Left cardiac atrium (tissue), 4 donors: Measurements from ENCODE around the gene MXD4. TPM values are rescaled to one million over a fixed set of nuclear protein-coding genes. Genes with fewer than 3 reads are reported as not detected.
A peak's percentile ranks its signal among the peaks of the same experiment; 100 is the strongest.
"Not testable (repeated sequence)": the region's sequence is repeated elsewhere in the genome, so short reads cannot be mapped to it uniquely, and the experiment has no call there.

ENCODE experiments used
- ATAC-seq, 2 donors: fragments of 200-7000 bp; cut with Tn5 transposase; one replicate each; pipeline ENCODE4 v1.9.1; 2020; ENCODE audit warnings: mild to moderate bottlenecking in 2 of 2, moderate library complexity in 2 of 2
- DNase-seq: peaks from one replicate; pipeline ENCODE4 v3.0.0-alpha.2; 2020
- intact Hi-C, 2 donors: fragments of 100-400 bp; cut with DNase I; formaldehyde crosslinking; loops; one replicate each; pipeline versions ENCODE4 v1.14.1 to v1.15.1; 2022 to 2023
- total RNA-seq, 2 donors: library from RNA; stranded (reverse); fragmentation: NEBNext Ultra II Directional; extraction: Animal tissue kit (Norgen Biotek cat#: 25700); gene quantifications; one replicate each; pipeline ENCODE4 v1.2.1, GENCODE V29; 2021
- donor health status: DM: no; HTN: yes; CAD: no.
- donor health status: DM: no; HTN: yes; CAD: no; lungs with severe emphysema.
- donor health status: DM: yes; HTN: yes; CAD: no.
- donor health status: Dilated cardiomyopathy.

Gene MXD4
- total RNA-seq, 2 donors from 2014 or later, result 27.7 to 46.9 TPM

GRCh38 chr4:2246384-2247127 is 15.4 kb downstream of the MXD4 start:
- ATAC-seq (no peak), DNase-seq (no peak)
- intact Hi-C loops, result loop anchor here in 1 of 2 donors (10.0 kb wide), 1 partner anchor 168 kb away; the partner anchor contains the start of genes CFAP99 and ZFYVE28

GRCh38 chr4:2245787-2246275 is 16.1 kb downstream of the MXD4 start:
- intact Hi-C loops, result loop anchor here in 1 of 2 donors (10.0 kb wide), 1 partner anchor 169 kb away; the partner anchor contains the start of genes CFAP99 and ZFYVE28

GRCh38 chr4:2245057-2245786 is 16.7 kb downstream of the MXD4 start:
- DNase-seq (no peak), ATAC-seq (no peak)
- intact Hi-C loops, result loop anchor here in 1 of 2 donors (10.0 kb wide), 1 partner anchor 170 kb away; the partner anchor contains the start of genes CFAP99 and ZFYVE28

More at GRCh38 chr4:2245787-2246275, 16.1 kb downstream of the MXD4 start:
- no peak for ATAC-seq
- DNase-seq, result no peak

- intact Hi-C loops, result loop anchor here in 1 of 2 donors (10.0 kb wide), 1 partner anchor 171 kb away; the partner anchor contains the start of genes CFAP99 and ZFYVE28
- peak; percentile 59 for DNase-seq
- peak; percentile 12 to 20 for ATAC-seq
Measured at GRCh38 chr4:2243681-2244380, 18.1 kb downstream of the MXD4 start.

DNA sequence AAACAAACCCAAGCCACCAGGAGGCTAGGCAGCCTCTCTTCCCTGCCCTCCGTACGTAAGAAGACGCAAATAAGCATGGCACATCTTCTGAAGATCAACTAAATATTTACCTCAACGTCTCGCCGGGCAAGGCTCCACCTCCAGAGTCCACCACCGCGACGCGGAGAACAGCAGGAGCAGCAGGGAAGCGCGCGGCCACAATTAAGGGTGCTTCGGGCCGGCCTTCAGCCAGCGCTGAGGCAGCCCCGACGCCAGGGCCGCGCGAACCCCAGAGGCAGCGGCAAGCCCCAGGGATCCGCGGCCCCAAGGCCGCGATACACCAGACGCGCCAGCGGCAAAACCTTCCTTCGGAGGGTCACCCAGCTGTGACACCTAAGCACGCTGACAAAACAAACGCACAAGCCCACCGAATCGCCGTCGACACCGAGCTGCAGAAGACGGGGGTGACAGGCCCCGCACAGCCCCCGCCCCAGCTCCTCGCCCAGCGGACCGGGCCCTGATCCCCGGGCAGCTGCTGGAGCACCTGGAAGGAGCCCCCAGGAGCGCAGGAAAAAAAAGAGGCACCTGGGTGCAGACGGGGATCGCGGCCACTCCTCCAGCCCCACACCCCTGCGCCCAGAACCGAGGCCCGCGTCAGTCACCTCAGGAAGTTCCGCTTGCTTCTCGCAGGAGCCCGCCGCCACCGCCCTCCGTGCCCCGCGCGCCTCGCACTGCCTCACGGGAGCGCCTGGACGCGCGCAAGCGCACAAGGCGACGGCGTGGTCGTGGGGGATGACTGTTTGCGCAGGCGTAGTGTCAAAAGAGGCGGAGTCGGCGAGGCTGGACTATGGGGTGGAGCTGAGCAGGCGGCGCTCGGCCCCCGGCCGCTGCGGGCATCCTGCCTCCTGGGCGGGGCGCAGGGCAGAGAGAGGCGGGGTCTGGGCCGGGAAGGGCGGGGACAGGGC is 20.2 kb downstream of the MXD4 start, which contains the start of the genes HAUS3 and POLN:
Gene HAUS3 (minus strand): TSS at position 712 of the 944 bp plus-strand sequence. CDS start 1,175 bp downstream, outside the sequence.
Gene POLN (minus strand): TSS at position 712 of the 944 bp plus-strand sequence. CDS start 12,890 bp downstream, outside the sequence.
- DNase-seq (peak; percentile 98), ATAC-seq (peak; percentile 99)
- intact Hi-C loops, result loop anchor here in 1 of 2 donors (10.0 kb wide), 1 partner anchor 173 kb away; the partner anchor contains the start of genes CFAP99 and ZFYVE28

- ATAC-seq (no peak), DNase-seq (no peak)
- intact Hi-C loops, result loop anchor here in 1 of 2 donors (10.0 kb wide), 1 partner anchor 174 kb away; the partner anchor contains the start of genes CFAP99 and ZFYVE28
Measured at GRCh38 chr4:2241003-2241402, 20.9 kb downstream of the MXD4 start.

DNA sequence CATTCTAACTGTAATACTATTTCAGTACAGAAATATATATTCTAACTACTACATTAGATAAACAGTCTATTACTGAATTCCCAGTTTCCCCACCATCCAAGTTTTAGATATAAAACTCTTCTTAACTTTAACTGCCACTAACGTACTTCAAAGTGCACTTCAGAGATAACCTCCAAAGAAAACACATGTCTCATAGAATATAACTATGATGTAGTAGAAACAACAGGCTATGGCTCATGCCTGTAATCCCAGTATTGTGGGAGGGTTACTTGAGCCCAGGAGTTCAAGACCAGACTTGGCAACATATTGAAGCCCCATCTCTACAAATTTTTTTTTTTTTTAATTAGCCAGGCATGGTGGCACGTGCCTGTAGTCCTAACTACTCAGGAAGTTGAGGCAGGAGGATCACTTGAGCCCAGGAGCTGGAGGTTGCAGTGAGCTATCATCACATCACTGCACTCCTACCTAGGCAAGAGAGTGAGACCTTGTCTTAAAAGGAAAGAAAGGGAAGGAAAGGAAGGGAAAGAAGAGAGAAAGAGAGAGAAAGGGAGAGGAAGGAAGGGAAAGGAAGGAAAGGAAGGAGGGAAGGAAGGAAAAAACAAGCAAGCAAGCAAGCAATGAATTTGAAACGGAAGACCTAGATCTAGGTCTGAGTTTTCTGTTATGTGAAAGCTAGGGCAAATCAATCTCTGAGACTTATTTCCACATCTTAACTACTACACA is 24.8 kb downstream of the MXD4 start:
- DNase-seq, result no peak
- intact Hi-C loops, result no loop called here
- ATAC-seq, result no peak

DNA sequence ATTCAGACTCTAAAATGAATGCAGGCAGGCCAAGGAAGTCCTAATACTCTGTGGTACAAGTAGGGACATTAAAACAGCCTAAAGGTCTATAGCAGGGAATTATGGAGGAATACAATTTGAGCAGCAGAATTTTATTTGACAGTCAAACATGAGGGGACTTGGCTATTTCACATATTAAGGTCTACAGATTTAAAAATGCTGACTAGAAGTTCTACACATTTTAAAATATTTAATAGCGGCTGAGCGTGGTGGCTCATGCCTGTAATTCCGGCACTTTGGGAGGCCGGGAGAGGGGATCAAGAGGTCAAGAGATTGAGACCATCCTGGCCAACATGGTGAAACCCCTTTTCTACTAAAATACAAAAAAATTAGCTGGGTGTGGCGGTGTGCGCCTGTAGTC is 30.8 kb downstream of the MXD4 start:
- DNase-seq (no peak), ATAC-seq (no peak)
- intact Hi-C loops, result no loop called here

DNA sequence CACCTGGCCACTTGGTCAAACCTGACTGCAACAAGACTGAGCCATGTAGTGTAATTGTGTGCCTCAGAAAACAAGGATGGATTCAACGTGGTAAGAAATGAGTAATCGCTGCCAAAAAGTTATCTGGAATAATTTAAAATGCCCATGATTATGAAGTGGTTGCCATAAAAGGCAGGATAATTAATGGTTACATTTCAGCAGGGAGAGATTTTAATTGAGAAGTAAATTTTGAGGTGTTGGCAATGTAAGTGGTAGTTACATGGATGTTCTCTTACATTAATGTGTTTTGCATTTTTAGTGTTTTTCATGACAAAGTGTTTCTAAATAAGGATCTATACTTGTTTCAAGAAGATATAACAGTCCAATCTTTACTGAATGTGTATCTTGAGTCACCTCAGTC is 35.6 kb downstream of the MXD4 start:
- ATAC-seq, result no peak
- intact Hi-C loops, result no loop called here
- no peak for DNase-seq

DNA sequence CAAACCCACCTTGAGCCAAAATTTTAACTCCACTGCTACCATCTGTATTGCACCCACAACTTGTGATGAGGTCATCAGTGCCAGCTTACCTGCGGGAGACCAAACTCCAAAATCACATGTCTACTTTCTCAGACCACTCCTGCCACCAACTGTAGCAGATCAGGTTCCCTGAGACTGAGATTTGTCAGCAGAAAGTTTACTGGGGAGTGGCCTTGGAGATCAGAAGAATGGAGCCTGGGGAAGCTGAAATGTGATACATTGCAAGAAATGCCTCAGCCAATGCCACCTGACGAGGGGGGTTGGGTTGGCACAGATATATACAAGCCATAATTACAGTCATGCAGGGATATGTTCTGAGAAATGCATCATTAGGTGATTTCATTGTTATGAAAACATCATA is 39.1 kb downstream of the MXD4 start:
- no peak for ATAC-seq
- intact Hi-C loops, result loop anchor here (5.0 kb wide), 2 partner anchors 204 to 239 kb away; no protein-coding TSS in a partner anchor
- no peak for DNase-seq

GRCh38 chr4:2221378-2221777 is 40.5 kb downstream of the MXD4 start:
- intact Hi-C loops, result loop anchor here (5.0 kb wide), 2 partner anchors 206 to 241 kb away; no protein-coding TSS in a partner anchor
- ATAC-seq, DNase-seq: not testable (repeated sequence)

DNA sequence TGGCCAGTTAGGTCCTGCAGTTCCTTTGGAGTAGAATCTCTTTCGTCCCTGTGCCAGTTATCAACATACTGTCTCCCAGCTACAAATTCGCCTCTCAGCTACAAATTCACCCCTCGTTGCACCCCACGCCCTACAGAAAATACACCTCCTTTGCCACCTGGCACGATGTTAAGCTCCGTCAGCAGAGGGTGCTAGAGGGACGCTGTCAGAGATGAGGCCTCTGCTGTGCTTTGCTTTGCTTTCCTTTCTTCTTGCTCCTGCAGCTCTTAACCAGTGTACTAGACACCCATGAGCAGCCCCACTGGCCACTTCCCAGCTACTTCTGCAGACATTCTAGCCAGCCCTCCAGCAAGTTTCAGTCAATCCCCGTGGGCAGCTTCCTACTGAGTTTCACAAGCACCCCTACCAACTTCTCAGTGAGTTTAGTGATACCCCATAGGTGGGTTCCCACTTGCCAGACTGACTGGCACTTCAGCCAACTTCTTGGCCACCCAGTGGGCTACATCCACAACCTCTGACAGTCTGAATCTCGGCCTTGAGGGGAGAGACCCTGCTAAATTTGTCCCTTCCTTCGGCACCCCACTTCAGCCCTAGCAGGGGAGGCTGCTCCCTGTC is 41.8 kb downstream of the MXD4 start:
- peak; percentile 69 for DNase-seq
- ATAC-seq, result peak; percentile 88 to 95
- intact Hi-C loops, result loop anchor here (5.0 kb wide), 2 partner anchors 207 to 242 kb away; no protein-coding TSS in a partner anchor

GRCh38 chr4:2219233-2219760 is 42.6 kb downstream of the MXD4 start:
- ATAC-seq, result no peak
- intact Hi-C loops, result loop anchor here in 1 of 2 donors (2.0 kb wide), 1 partner anchor 222 kb away; no protein-coding TSS in a partner anchor

GRCh38 chr4:2218436-2218835 is 43.5 kb downstream of the MXD4 start:
- DNase-seq (no peak), ATAC-seq (no peak)
- intact Hi-C loops, result loop anchor here in 1 of 2 donors (2.0 kb wide), 1 partner anchor 222 kb away; no protein-coding TSS in a partner anchor

More at GRCh38 chr4:2219233-2219760, 42.6 kb downstream of the MXD4 start:
- no peak for DNase-seq

- intact Hi-C loops, result loop anchor here in 1 of 2 donors (2.0 kb wide), 1 partner anchor 223 kb away; no protein-coding TSS in a partner anchor
- ATAC-seq (no peak), DNase-seq (no peak)
Measured at GRCh38 chr4:2217726-2218125, 44.2 kb downstream of the MXD4 start.

DNA sequence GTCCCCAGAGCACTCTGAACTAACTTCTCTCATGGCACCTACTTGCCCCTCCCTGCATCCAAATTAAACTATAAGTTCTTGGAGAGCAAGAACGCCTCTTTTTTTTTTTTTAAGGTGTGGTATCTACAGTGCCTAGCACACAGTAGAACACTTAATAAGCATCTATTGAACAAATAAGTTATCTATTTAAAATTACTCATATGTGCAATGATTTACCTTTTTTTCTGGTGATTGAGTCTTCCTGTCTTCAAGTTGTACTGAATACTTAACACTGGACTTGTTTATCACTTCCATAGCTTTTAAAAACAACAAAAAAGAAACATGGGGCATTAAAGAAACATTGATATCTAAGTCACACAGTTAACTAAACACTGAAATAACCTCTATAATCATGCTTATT is 49.1 kb downstream of the MXD4 start:
- intact Hi-C loops, result no loop called here
- no peak for DNase-seq
- no peak for ATAC-seq
